NCI-H526 (cell line): ENCODE data around the gene FAM117B.

ENCODE experiments used
- DNase-seq, 2 experiments: peaks; one replicate each; lab custom pipeline; 2025; lab: John Stamatoyannopoulos, UW

FAM117B gene

GRCh38 chr2:202634556-202635427 lies at the start of gene FAM117B:
FAM117B (plus strand) TSS chr2:202634969; CDS start chr2:202635188, 219 bp downstream.
- peak; percentile 98 to 99 for DNase-seq

DNA sequence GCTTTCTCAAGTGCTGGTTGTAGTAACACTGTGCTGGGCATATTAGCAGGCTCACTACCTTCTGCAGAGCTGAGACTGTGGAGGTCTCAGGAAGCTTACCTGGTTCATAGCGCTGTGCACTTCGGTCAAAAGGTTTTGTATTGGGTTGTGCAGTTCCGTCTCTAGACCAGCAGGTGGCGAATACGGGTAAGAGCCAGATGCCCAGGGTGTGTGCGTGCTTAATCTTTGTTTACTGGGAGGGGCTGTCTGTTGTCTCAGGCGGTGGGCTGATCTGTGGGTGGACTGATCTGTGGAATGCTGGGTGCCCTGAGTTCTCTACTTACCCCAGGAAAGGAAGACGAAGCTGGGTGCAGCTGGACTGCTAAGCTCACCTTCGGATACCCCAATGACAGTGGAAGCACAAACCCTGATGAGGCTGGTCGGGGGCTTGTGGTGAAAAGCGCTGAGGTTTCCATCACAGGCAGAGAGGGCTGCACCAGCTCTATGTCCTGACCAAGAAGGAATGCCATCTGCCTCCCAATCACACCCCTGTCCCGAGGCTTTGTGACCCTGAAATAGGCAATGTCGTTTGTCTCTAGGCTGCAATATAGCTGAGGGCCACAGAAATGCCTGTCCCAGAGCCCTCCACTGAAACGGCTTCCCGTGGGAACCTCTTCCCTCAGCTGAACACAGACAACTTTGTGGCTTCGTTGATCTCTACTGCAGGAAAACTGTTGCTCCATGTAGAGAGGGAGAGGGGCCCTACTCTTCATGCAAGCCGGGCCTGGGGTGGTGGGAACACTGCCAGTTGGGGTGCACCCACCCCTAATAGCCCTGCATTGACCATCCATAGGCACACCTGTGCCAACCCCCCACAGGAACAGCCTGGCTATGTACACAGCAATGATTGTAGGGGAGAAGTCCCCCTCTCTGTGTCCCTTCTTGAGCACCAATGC lies 45.9 kb upstream of the FAM117B start:
- DNase-seq = peak; percentile 85 to 92

DNA sequence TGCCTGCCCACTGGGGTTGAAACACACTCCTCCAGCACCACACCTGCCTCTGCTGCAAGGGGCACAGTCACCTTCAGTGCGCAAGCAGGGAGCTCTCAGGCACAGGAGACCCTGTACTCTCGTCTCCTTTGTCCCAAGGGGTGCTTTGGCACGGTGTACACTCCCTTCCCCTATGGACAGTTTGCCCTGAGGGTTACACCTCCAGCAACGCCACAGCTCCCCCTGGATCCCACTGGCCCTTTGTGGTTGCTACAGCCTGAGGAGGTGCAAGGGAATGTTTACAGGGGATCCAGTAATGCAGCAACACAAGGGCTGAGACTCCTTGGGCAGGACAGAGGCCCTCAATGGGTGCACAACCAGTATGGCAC lies 45.2 kb upstream of the FAM117B start:
- DNase-seq = no peak

DNA sequence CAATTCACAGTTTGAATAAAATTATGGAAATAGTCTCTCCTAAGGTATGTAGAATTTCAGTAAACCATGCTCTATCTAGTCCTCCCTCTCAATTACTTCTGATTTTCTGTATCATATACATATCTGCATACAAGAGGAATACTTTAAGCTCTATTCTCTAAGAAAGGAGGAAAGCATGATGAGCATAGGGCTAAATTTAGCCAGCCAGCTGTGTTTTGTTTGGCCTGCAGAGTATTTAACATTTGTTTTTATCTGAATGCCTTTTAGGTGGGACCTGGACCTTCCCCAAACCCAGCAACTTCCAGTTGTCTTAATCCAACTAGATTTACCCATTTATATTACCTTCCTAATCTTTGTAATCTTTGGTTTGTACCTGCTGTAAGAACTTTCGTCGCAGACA lies 42.2 kb upstream of the FAM117B start:
- no peak for DNase-seq

- DNase-seq = no peak
These were observed 35.7 kb upstream of the FAM117B start for GRCh38 chr2:202599105-202599504.

GRCh38 chr2:202599911-202600310 lies 34.9 kb upstream of the FAM117B start:
- DNase-seq = no peak

- no peak for DNase-seq
These were observed 30.1 kb upstream of the FAM117B start for GRCh38 chr2:202604699-202605098.

- no peak for DNase-seq
These were observed 29.6 kb upstream of the FAM117B start for GRCh38 chr2:202605174-202605573.

GRCh38 chr2:202608142-202608852 lies 26.5 kb upstream of the FAM117B start:
- no peak for DNase-seq

DNA sequence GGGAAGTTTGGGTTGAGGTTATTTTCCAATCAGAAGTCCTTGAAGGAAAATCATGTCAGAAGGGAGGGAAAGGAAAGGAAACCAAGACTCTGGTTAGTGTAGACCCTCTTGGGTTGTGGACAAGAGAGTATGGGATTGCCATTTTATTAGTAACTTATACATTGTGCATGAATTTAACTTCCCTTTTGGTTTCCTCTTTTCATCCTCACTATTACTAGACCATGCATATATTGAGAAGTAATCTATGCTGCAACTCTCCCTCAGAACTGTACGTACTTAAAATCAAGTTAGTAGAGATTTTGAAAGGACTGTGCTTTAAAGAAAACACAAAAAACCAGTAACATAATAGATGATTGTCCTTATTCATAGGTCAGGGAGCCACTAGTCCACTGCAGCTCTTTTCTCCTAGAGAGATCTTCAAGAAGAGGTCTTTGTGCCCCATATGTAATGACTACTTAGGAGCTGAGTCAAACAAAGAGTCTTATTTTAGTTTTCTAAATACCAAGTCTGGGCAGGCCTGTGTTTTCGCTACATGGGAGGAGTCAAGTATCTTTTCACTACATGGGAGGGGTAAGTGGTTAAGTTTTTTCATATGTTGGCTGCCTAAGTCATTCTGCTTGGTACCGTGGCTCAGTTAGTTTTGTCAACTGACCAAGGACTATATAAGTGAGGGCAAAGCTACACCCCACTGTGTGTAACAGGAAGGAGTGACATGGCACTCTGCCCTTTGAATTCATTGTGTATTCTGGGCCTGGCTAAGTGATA lies 25.2 kb upstream of the FAM117B start:
- DNase-seq = no peak

GRCh38 chr2:202610380-202610779 lies 24.4 kb upstream of the FAM117B start:
- no peak for DNase-seq

DNA sequence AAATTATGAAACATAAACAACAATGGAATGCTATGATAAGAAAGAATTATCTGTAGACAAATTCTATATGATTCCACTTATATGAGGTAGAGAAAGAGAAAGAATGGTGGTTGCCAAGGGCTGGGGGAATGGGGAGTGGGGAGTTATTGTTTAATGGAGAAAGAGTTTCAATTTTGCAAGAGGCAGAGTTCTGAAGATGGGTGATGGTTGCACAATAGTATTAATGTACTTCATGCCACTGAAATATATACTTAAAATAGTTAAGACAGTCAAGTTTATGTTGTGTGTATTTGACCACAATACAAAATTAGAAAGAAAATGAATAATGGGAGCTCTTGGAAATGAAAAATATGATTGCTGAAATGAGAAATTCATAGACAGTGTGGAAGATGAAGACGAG lies 22.6 kb upstream of the FAM117B start:
- no peak for DNase-seq

GRCh38 chr2:202613479-202613878 lies 21.3 kb upstream of the FAM117B start:
- DNase-seq = no peak

- no peak for DNase-seq
These were observed 10.6 kb upstream of the FAM117B start for GRCh38 chr2:202624133-202624532.

- DNase-seq = no peak
These were observed 7.7 kb upstream of the FAM117B start for GRCh38 chr2:202627042-202627441.

DNA sequence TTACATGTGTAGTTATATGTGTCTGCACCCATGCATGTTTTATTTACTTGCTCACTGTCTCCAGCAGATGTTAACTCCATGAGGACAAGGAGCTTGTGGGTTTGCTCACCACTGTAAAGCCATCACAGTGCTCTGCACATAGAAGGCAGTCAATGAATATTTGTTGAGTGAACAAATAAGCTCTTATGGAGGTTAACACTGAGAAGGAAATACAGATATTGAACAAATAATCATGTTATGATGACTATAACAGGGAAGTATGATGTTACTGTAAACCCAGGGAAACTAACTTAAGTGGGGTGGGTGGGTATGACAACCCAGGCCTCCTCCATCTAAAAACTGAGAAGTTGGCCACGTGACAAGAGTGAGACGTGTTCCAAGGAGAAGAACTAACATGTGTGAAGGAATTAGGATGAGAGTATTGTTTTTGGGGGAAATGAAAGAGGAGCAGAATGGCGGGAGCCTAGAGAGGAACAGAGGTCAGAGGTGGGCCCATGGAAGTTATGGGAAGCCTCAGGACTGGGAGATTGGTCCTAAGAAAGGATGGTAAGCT lies 6.0 kb upstream of the FAM117B start:
- no peak for DNase-seq

DNA sequence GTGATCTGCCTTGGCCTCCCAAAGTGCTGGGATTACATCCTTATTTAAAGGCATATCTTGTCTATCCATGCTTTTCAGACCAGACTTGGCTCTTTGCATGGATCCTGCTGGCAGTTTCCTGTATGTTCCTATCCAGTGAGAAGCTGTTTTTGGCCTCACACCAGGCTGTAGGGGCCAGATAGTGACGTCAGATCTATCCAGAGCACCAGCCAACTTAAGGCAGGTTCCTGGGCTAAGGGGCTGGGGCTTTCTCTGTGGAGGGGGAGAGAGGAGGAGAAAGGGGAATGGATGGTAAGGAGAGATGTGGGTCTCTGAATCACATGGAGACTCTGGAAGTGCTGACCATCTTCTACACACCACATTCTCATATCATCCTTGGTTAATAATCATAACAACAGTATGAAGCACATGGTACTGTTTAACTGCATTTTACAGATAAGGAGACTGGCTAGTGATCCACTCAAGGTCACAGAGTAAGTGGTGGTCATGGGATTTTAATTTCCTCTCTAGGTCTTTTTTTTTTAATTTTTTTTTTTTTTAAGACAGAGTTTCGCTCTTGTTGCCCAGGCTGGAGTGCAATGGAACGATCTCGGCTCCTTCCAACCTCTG lies 2.0 kb upstream of the FAM117B start:
- DNase-seq = no peak

DNA sequence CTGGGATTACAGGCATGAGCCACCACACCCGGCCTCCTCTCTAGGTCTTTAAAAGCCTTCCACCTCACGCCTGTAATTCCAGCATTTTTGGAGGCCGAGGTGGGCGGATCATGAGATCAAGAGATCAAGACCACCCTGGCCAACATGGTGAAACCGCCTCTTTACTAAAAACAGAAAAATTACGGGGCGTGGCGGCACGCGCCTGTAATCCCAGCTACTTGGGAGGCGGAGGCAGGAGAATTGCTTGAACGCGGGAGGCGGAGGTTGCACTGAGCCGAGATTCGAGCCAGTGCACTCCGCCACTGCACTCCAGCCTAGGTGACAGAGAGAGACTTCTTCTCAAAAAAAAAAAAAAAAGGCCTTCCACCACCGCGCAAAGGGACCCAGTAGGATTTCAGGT lies 1.3 kb upstream of the FAM117B start:
- no peak for DNase-seq

- peak; percentile 85 to 93 for DNase-seq
These were observed 851 bp downstream of the FAM117B start for GRCh38 chr2:202635428-202636212.

DNA sequence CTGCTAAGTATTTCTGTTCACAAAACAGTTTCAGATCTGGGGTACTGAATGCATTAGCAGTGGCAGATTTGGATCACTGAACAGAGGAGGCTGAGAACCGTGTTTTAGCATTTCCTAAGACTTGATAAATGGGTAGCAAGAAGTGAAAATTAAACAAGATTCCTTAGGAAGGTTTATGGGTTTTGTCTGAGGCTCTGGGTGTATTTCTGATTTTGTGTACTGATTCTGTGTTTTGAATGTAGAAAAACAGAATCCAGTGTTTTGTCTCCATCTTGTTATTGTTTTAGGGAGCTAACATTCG lies 1.4 kb downstream of the FAM117B start:
- peak in 1 of 2 experiments; percentile 36 for DNase-seq
